GM12875 (cell line): ENCODE measurements around the gene PPME1.

Experiments
- H3K4me3 ChIP-seq: one replicate; pipeline ENCODE4 v1.5.1; 2011; ENCODE audit warnings: low read depth, low read length, control low read depth
- TF ChIP-seq, protein P1 (sequence below): IDR thresholded peaks from 2 replicates; pipeline ENCODE4 v1.5.1; 2011; ENCODE audit warnings: low read depth, mild to moderate bottlenecking, control low read depth, inconsistent platforms, low read length, moderate library complexity, borderline replicate concordance; ENCODE audit not compliant: insufficient read depth

PPME1 gene

DNA sequence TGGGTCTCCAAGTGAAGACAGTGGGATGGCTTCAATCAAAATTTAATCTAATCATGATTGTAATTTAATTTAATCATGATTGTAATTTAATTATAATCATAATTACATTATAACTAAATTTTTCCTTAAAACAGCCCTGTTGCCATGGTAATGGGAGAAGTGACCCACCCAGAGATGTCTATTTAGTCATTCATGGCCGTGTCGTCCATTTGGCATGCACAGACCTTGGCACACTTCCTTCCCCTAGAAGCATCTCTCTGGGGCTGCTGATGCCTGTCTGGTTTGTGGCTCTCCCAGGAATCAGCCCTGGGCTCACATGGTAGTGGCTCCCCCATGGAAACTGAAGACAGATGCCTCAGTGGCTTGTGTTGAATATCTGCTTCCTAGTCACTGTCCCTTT lies 113.4 kb downstream of the PPME1 start:
- no peak overlapping the region for H3K4me3 ChIP-seq
- TF ChIP-seq, protein P1, sequence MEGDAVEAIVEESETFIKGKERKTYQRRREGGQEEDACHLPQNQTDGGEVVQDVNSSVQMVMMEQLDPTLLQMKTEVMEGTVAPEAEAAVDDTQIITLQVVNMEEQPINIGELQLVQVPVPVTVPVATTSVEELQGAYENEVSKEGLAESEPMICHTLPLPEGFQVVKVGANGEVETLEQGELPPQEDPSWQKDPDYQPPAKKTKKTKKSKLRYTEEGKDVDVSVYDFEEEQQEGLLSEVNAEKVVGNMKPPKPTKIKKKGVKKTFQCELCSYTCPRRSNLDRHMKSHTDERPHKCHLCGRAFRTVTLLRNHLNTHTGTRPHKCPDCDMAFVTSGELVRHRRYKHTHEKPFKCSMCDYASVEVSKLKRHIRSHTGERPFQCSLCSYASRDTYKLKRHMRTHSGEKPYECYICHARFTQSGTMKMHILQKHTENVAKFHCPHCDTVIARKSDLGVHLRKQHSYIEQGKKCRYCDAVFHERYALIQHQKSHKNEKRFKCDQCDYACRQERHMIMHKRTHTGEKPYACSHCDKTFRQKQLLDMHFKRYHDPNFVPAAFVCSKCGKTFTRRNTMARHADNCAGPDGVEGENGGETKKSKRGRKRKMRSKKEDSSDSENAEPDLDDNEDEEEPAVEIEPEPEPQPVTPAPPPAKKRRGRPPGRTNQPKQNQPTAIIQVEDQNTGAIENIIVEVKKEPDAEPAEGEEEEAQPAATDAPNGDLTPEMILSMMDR = no peak

DNA sequence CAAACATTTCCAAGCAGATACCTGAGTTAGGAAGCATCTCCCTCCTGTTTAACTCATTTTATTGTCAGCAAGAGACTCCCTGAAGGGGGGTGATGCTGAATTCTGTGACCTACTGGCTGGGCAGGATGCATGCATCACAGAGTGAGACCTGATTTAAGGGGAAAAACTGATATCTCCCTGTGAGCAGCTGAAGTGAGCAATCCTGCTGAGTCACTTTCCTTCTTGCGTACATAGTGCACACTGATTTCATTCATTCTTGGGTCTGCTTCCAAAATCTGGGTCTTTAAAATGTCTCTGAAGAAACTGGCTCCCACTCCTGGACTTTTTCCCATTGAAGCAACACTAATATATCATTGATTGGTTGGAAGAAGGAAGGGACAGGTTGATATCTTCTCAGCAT lies 117.1 kb downstream of the PPME1 start:
- TF ChIP-seq, protein P1 = no peak

DNA sequence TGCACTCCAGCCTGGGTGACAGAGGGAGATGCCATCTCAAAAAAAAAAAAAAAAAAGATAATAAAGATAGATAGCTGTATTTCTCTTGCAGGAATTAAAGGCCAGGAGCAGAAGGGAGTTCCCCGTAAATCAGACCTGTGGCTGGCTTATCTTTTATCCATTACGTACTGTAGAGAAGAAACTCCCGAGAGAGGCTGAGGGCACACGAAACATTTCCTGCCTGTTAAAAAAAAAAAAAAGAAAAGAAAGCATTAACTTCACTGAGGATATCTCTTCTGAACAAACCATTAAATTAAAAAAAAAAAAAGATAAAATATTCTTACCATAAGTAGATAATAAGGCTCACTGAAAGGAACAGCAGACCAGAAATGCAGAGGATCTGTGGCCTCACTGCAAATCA lies 117.8 kb downstream of the PPME1 start:
- TF ChIP-seq, protein P1 = no peak

More for the DNA sequence above, 117.1 kb downstream of the PPME1 start:
- no peak overlapping the region for H3K4me3 ChIP-seq

DNA sequence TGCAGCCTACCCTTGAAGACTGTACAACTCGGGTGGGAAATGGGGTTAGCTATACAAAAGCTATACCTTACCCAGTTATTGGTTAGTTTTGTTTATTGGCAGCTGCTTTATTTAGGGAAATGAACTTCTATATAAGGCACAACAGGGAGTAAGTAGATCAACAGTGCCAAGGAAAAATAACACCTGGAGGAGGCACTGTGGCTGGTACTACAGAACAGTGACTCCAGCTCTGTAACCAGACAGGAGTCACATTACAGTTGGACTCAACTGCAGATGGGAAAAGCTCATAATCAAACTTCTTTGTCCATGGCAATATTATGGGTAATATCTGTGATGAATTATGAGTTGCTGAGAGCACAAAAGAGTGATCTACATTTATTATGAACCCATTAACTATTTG lies 126.4 kb downstream of the PPME1 start:
- TF ChIP-seq, protein P1 = no peak
- no peak overlapping the region for H3K4me3 ChIP-seq

More for the DNA sequence above, 117.8 kb downstream of the PPME1 start:
- no peak overlapping the region for H3K4me3 ChIP-seq

DNA sequence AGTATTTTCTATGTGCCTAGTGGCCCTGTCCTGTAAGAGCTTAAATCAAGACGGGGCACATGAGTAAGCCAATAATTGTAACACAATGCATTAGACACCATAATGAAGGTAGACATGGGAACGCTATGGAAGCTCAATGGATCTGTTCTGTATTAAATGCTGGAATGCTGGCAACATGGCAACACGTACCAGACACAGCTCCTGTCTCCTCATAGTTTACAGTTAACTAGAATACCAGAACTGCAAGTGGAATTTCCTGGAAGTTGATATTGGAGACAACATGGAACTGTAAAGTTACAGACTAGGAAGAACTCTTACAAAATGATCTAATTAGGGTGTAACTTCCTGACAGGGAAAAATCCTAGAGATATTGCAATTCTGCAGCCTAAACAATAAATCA lies 127.9 kb downstream of the PPME1 start:
- TF ChIP-seq, protein P1 = no peak
- H3K4me3 ChIP-seq = no peak overlapping the region
